Measurements from ENCODE around the gene RFX4. TPM values are rescaled to one million over a fixed set of nuclear protein-coding genes. Genes with fewer than 3 reads are reported as not detected.

Gene RFX4
- total RNA-seq, 1 donor from 2014 or later, result not detected

- Mint-ChIP-seq H3K9me3 (ENCODE audit: unreplicated experiment) (no peaks in the 10 kb centered on the region), H3K36me3 (ENCODE audit: low read depth, unreplicated experiment) (peaks cover 20% of the 10 kb centered on the region), H3K4me3 (ENCODE audit: unreplicated experiment) (no peak overlapping the region), H3K27ac (ENCODE audit: unreplicated experiment) (no peak overlapping the region), H3K4me1 (ENCODE audit: unreplicated experiment) (no peaks in the 10 kb centered on the region), H3K27me3 (ENCODE audit: unreplicated experiment) (peaks cover 1% of the 10 kb centered on the region)
- no peak for DNase-seq (ENCODE audit: low spot score)
- TF ChIP-seq CTCF (IDR thresholded peaks at IDR 0.05; ENCODE audit: unreplicated experiment), result no peak
Measured at GRCh38 chr12:106790020-106790419, 207.2 kb downstream of the RFX4 start.

GRCh38 chr12:106791531-106791930, 208.7 kb downstream of the RFX4 start:
- peaks cover 18% of the 10 kb centered on the region for H3K36me3 Mint-ChIP-seq (ENCODE audit: low read depth, unreplicated experiment)
- DNase-seq (ENCODE audit: low spot score), result no peak
- H3K9me3 Mint-ChIP-seq (ENCODE audit: unreplicated experiment), result no peaks in the 10 kb centered on the region
- TF ChIP-seq CTCF (IDR thresholded peaks at IDR 0.05; ENCODE audit: unreplicated experiment), result no peak
- H3K4me1 Mint-ChIP-seq (ENCODE audit: unreplicated experiment), result no peaks in the 10 kb centered on the region
- H3K27me3 Mint-ChIP-seq (ENCODE audit: unreplicated experiment), result peaks cover 1% of the 10 kb centered on the region
- no peak overlapping the region for H3K27ac Mint-ChIP-seq (ENCODE audit: unreplicated experiment)
- no peak overlapping the region for H3K4me3 Mint-ChIP-seq (ENCODE audit: unreplicated experiment)

GRCh38 chr12:106794369-106794768, 211.6 kb downstream of the RFX4 start:
- no peak overlapping the region for H3K4me3 Mint-ChIP-seq (ENCODE audit: unreplicated experiment)
- TF ChIP-seq CTCF (IDR thresholded peaks at IDR 0.05; ENCODE audit: unreplicated experiment), result no peak
- no peak overlapping the region for H3K27ac Mint-ChIP-seq (ENCODE audit: unreplicated experiment)
- H3K27me3 Mint-ChIP-seq (ENCODE audit: unreplicated experiment), result no peaks in the 10 kb centered on the region
- no peaks in the 10 kb centered on the region for H3K36me3 Mint-ChIP-seq (ENCODE audit: low read depth, unreplicated experiment)
- no peaks in the 10 kb centered on the region for H3K4me1 Mint-ChIP-seq (ENCODE audit: unreplicated experiment)
- H3K9me3 Mint-ChIP-seq (ENCODE audit: unreplicated experiment), result no peaks in the 10 kb centered on the region
- DNase-seq (ENCODE audit: low spot score), result no peak

GRCh38 chr12:106801167-106801708, 218.4 kb downstream of the RFX4 start:
- Mint-ChIP-seq H3K4me3 (ENCODE audit: unreplicated experiment) (no peak overlapping the region), H3K27me3 (ENCODE audit: unreplicated experiment) (no peaks in the 10 kb centered on the region), H3K36me3 (ENCODE audit: low read depth, unreplicated experiment) (peaks cover 6% of the 10 kb centered on the region), H3K4me1 (ENCODE audit: unreplicated experiment) (no peaks in the 10 kb centered on the region), H3K27ac (ENCODE audit: unreplicated experiment) (no peak overlapping the region), H3K9me3 (ENCODE audit: unreplicated experiment) (no peaks in the 10 kb centered on the region)
- no peak for DNase-seq (ENCODE audit: low spot score)
- no peak for TF ChIP-seq CTCF (IDR thresholded peaks at IDR 0.05; ENCODE audit: unreplicated experiment)

- TF ChIP-seq CTCF (IDR thresholded peaks at IDR 0.05; ENCODE audit: unreplicated experiment), result no peak
- no peak overlapping the region for H3K4me3 Mint-ChIP-seq (ENCODE audit: unreplicated experiment)
- H3K9me3 Mint-ChIP-seq (ENCODE audit: unreplicated experiment), result no peaks in the 10 kb centered on the region
- H3K27me3 Mint-ChIP-seq (ENCODE audit: unreplicated experiment), result no peaks in the 10 kb centered on the region
- peaks cover 6% of the 10 kb centered on the region for H3K36me3 Mint-ChIP-seq (ENCODE audit: low read depth, unreplicated experiment)
- H3K27ac Mint-ChIP-seq (ENCODE audit: unreplicated experiment), result no peak overlapping the region
- no peak for DNase-seq (ENCODE audit: low spot score)
- no peaks in the 10 kb centered on the region for H3K4me1 Mint-ChIP-seq (ENCODE audit: unreplicated experiment)
Measured at GRCh38 chr12:106801830-106802533, 219.2 kb downstream of the RFX4 start.
